ENCODE measurements around the gene GLOD4.
"Not testable (repeated sequence)": the region's sequence is repeated elsewhere in the genome, so short reads cannot be mapped to it uniquely, and the experiment has no call there.

GLOD4 gene

GRCh38 chr17:751269-752001, 30.6 kb downstream of the GLOD4 start:
- in situ Hi-C loops (cut with HindIII; ENCODE audit: low pct_ligation_motif_present, low pct_unique_long_range_greater_than_20kb, low sequenced_read_pairs) = no loop called here
- peak; percentile 55 for DNase-seq

DNA sequence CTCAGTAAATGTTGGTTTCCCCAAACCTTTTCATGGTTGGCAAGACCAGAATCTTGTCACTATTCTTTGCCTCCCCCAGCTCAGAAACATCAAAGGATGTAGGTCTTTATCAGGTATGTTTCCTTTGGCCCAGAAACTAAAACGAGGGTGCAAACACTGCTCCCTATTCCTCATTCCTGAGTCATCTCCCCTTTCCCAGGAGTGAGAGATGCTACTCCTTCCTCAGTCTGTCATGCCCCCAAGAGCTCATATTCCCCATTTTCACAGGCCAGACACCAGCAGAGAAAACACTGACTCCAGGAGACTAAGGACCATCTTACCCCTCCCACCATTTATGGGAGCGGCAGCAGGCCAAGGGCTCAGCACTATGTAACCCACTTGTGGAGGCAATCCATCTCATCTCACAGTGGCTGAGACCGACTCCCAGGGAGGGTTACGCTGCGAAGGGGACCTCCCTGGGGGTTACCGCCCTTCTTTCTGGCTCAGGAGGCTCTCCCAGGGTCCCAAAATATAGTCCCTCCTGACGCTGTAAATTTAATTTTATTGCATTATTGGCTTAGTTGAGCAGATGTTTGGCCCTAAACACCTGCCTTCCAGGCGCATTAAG, 31.5 kb downstream of the GLOD4 start:
- in situ Hi-C loops (cut with HindIII; ENCODE audit: low pct_ligation_motif_present, low pct_unique_long_range_greater_than_20kb, low sequenced_read_pairs) = no loop called here
- no peak for DNase-seq

- in situ Hi-C loops (cut with HindIII; ENCODE audit: low pct_ligation_motif_present, low pct_unique_long_range_greater_than_20kb, low sequenced_read_pairs); DNase-seq: not testable (repeated sequence)
These were observed 32.7 kb downstream of the GLOD4 start for GRCh38 chr17:749359-749758.

DNA sequence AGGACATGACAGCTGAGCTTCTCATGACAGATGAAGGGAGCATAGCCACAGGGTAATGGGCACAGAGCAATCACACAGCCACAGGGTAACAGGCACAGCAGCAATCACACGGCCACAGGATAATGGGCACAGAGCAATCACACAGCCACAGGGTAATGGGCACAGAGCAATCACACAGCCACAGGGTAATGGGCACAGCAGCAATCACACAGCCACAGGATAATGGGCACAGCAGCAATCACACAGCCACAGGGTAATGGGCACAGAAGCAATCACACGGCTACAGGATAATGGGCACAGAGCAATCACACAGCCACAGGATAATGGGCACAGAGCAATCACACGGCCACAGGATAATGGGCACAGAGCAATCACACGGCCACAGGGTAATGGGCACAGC, 33.5 kb downstream of the GLOD4 start:
- in situ Hi-C loops (cut with HindIII; ENCODE audit: low pct_ligation_motif_present, low pct_unique_long_range_greater_than_20kb, low sequenced_read_pairs); DNase-seq: not testable (repeated sequence)

GRCh38 chr17:746783-747629, 35.1 kb downstream of the GLOD4 start:
- DNase-seq = no peak
- in situ Hi-C loops (cut with HindIII; ENCODE audit: low pct_ligation_motif_present, low pct_unique_long_range_greater_than_20kb, low sequenced_read_pairs) = no loop called here

DNA sequence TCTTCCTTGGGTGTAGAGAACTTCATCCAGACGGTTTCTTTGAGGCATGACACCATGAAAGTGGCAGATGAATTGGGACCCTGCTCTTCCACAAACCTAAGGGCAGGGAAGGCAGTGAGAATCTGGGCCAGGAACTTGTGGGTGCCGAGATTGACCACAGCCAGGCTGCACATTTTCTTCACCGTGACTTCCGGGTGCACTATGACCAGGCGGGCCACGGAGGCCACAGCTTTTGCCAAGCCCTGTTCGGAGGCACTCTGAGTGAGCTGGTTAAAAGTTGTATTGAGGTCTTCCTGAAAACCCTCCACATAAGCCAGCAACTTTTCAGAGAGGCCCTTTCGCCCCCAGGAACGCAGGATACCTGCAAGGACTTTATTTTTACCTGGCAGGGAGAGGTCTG, 35.9 kb downstream of the GLOD4 start:
- no peak for DNase-seq
- in situ Hi-C loops (cut with HindIII; ENCODE audit: low pct_ligation_motif_present, low pct_unique_long_range_greater_than_20kb, low sequenced_read_pairs) = no loop called here

- no peak for DNase-seq
- in situ Hi-C loops (cut with HindIII; ENCODE audit: low pct_ligation_motif_present, low pct_unique_long_range_greater_than_20kb, low sequenced_read_pairs) = no loop called here
These were observed 36.7 kb downstream of the GLOD4 start for GRCh38 chr17:745406-745805.

GRCh38 chr17:744937-745336, 37.1 kb downstream of the GLOD4 start:
- no peak for DNase-seq
- in situ Hi-C loops (cut with HindIII; ENCODE audit: low pct_ligation_motif_present, low pct_unique_long_range_greater_than_20kb, low sequenced_read_pairs) = no loop called here

- DNase-seq = no peak
- in situ Hi-C loops (cut with HindIII; ENCODE audit: low pct_ligation_motif_present, low pct_unique_long_range_greater_than_20kb, low sequenced_read_pairs) = no loop called here
These were observed 38.9 kb downstream of the GLOD4 start for GRCh38 chr17:743139-743538.

DNA sequence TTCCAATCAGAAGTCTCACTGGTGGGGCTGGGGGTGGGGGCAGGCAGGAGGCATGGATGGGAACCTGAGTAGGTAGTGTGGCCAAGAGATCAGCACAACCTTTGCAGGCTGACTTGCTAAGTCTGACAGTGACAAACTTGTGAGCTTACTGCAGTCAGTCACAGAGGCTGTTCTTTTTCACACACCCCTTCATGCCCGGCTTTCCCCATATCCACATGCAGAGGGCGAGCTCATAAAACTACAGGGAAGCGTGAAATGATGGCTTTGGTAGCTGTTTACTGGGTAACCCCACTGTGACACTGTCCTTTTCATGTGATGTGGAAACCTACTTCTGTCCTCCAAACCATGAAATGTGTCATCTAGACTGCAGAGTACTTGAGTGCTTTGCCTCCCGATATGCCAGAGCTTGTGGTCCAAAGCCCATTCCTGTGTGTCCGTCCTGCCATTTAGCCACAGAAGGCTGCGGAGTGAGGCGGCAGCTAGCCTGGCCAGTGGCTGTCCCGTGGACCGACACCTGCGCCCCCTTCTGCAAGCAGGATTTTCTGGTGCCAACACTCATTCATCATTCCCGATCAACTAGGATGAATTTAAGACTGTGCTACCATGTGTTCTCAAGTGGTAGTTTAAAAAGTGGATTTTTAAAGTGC, 39.8 kb downstream of the GLOD4 start:
- no peak for DNase-seq
- in situ Hi-C loops (cut with HindIII; ENCODE audit: low pct_ligation_motif_present, low pct_unique_long_range_greater_than_20kb, low sequenced_read_pairs) = no loop called here

DNA sequence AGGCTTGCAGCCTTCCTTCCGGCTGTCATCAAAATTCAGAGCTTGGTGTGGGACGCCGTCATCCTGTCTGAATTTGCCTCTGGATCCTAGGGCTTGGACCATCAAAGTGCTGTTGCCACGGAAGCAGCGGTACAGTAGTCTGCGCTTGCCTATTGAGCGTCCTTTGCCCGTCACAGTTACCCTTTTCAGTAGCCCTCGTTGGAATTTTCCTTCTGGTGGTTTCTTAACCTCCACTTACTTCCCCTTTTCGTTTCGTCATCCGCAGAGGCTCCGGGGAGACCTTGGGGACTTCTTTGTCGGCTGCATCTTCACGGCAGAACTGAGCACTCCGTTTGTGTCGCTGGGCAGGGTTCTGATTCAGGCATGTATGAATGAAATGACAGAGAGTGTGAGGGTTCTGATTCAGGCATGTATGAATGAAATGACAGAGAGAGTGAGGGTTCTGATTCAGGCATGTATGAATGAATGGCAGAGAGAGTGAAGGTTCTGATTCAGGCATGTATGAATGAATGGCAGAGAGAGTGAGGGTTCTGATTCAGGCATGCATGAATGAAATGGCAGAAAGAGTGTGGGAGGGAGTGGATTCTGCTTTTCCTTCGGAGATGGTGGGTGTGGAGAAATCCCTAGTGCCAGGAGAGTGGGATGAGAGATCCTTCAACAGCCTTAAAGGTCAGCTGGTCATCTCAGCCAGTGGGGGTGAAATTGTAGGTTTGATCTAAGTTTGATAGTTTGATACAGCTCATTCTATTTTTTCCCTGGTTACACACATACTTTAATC, 41.7 kb downstream of the GLOD4 start:
- DNase-seq = no peak

GRCh38 chr17:737561-738113, 44.4 kb downstream of the GLOD4 start:
- in situ Hi-C loops (cut with HindIII; ENCODE audit: low pct_ligation_motif_present, low pct_unique_long_range_greater_than_20kb, low sequenced_read_pairs) = no loop called here
- DNase-seq = no peak

More for the DNA sequence above, 41.7 kb downstream of the GLOD4 start:
- in situ Hi-C loops (cut with HindIII; ENCODE audit: low pct_ligation_motif_present, low pct_unique_long_range_greater_than_20kb, low sequenced_read_pairs) = no loop called here

GRCh38 chr17:733743-734142, 48.3 kb downstream of the GLOD4 start:
- in situ Hi-C loops (cut with HindIII; ENCODE audit: low pct_ligation_motif_present, low pct_unique_long_range_greater_than_20kb, low sequenced_read_pairs) = no loop called here
- no peak for DNase-seq

DNA sequence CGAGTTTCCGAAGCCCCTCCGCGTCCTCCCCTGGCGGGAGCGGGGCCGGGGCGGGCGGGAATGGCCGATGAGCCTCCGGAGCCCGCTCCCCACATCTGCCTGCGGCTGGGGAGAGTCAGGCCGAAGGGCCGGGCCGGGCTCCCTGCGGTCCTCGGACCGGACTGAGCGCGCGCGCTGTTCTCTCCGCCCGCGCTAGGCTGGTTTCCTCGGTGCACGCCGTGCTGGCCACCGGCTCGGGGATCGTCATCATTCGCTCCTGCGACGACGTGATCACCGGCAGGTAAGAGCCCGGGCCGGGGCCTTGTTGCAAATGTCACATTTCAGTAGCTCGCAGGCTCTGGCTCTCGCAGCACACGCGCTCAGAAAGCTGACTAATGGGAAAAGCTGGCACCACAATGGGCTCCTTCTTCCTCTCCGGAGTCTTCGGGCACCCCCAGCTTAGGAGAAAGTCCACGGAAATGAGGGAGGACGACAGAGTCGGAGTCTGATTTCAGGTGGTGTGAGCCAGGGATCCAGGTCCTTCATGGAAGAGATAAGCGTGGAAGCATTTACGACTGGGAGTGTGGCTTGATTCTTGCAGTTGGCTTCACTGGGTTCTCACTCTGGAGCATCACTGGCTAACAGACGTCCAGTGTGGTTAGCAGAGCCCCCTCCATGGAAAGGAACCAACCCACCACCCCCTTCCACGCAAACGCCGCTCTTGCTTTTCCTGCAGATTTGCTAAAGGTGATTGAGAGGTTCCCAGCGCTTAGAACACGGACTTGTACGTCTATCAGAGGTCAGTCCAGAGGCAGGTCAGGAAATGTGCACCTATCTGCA, 49.0 kb downstream of the GLOD4 start:
- peak; percentile 55 for DNase-seq
- in situ Hi-C loops (cut with HindIII; ENCODE audit: low pct_ligation_motif_present, low pct_unique_long_range_greater_than_20kb, low sequenced_read_pairs) = no loop called here

GRCh38 chr17:732067-732901, 49.8 kb downstream of the GLOD4 start, which contains the start of gene TLCD3A:
TLCD3A (plus strand) TSS chr17:732596; CDS start chr17:732648, 52 bp downstream.
- peak; percentile 75 for DNase-seq
- in situ Hi-C loops (cut with HindIII; ENCODE audit: low pct_ligation_motif_present, low pct_unique_long_range_greater_than_20kb, low sequenced_read_pairs) = no loop called here

DNA sequence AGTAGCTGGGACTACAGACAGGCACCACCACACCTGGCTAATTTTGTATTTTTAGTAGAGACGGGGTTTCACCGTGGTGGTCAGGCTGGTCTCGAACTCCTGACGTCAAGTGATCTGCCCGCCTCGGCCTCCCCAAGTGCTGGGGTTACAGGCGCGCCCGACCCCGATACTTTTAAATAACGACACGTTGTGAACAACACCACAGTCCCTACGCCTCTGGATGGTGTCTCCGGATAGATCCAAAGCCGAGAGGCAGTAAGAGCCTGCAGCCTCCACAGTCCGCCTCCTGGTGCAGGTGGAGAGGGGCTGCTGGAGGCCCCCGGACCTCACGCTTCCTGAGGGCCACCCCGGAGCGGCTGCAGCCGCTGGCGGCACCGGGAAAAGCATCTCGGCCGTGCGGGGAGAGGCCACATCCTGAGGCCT, 50.4 kb downstream of the GLOD4 start:
- in situ Hi-C loops (cut with HindIII; ENCODE audit: low pct_ligation_motif_present, low pct_unique_long_range_greater_than_20kb, low sequenced_read_pairs) = no loop called here
- DNase-seq = no peak

Measured in ACHN (cell line).